Muscle of back (tissue), 11 donors: Measurements from ENCODE around the gene CD58. TPM values are rescaled to one million over a fixed set of nuclear protein-coding genes. Genes with fewer than 3 reads are reported as not detected.
"Not testable (repeated sequence)": the region's sequence is repeated elsewhere in the genome, so short reads cannot be mapped to it uniquely, and the experiment has no call there.

Experiments
- DNase-seq, 3 donors: peaks; one replicate each; pipeline versions ENCODE4 v3.0.0 to v3.0.0-alpha.2; 2013
- polyA plus RNA-seq, 10 donors: library from polyadenylated mRNA; unstranded; fragments of 120-200 nt; gene quantifications; one replicate each; pipeline ENCODE4 v1.2.1, GENCODE V29; 2013; ENCODE audit not compliant: insufficient read length in 10 of 10

Gene CD58
- polyA plus RNA-seq, 10 donors: 9.7 to 17.6 (median 13.0) TPM

DNA sequence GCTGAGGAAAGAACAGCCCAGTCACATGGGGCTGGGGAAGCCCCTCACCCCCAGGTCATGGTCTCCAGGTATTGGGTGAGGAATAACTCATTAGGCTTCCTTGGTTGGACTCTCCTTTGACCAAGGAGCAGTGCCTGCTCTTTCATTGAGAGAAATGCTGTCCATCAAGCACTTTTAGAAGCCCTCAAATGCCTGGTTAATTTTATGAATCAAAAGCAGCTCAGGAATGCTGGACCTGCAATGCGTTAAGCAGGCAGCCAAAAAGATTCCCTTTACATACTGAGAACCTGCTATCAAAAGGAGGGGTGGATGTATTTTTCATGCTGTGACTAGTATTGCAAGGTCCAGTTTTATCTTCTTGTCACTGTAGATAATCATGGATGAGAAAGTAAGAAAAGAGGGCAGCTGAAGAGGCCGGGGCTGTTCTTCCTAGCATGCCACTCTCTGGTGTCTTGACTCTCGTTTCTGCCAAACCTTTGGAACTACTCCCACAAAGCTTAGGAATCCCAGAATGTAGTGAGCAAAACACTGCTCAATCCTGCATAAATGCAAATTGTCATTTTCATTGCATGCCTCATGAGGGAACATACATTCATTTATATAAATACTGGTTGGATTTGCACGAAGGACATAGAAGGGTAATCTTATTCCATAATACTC, 2.1 kb upstream of the CD58 start:
- no peak for DNase-seq

DNA sequence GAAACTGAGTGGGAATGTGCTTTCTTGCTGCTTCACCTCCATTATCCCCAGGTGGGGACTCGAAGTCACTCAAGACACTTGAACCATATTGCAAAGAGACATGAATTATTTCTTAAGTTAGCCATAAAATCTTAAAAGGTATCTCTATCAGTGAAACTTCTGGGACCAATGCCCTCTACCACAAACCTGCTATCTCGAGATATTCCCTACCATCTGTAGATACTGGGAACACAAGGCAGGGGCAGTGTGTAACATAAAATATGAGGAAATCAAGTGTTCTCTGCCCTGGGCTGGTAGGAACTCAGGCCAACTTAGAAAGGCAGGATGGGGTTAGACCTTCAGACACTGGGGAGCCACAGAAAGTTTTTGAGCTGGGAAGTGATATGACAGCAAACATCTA, 1.3 kb upstream of the CD58 start:
- DNase-seq: no peak

DNA sequence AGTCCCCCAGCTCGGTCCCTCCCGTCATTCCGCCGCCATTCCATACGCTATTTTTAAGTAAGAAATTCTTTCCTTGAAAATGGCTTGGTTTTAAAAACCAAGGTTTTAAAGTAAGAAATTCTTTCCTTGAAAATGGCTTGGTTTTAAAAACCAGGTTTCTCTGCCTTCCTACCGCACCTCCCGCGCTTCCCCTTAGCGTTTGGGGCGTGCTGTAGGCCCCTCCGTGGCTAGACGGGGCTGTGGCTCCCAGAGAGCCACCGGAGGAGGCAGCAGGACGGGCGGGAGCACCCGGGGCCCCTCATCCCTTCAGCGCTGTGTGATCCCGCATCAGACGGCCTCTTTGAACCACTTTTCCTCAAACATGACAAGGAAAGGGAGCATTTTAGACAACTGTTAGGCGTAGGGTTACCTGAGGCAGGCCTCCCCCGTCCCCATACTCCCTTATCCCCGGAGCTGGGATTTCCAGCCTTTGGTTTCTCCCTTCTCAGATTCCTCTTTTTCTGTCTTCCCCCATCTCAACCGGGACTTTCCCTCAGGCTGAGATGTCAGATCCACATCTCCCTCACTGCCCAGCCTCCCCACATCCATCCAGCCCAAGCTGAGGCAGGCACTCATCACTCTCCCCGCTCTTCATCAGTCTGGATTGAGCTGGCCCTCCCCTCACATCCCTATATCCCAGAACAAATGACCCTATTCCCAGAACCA, 541 bp upstream of the CD58 start:
- DNase-seq: no peak

DNA sequence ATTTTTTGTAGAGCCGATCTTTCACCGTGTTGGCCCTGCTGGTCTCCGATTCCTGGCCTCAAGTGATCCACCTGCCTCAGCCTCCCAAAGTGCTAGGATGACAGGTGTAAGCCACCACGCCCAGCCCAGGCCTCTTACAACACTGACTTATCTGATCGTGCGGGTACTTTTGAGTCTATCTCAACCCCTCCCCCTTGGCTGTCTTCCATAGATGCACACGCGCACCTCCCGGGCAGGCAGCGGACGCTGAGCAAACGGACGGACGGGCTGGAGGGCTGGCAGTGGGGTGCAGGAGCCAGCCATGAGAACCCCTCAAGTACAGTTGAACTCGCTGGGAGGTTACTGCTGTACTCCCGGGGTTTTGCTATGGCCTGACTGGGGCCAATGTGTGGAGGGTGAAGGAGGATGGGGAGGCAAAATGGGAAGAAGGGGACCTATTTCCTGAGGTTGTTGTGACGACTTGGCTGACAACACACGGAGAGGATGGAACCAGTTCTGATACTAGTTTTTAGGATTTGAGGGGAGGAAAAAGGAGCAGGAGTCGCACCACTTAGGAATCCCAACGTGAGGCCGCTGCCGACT, 959 bp downstream of the CD58 start:
- no peak for DNase-seq

DNA sequence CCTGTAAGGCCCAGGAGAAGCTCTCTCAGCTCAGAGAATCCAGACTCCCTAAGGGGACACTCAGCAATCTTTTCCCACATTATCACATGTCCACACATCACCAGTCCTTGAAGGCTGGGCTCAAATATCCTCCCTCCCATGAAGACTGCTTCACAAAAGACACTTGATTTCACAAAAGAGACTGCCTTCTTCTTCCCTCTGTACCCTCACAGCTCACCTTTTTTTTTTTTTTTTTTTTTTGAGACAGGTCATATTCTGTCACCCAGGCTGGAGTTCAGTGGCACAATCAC, 1.5 kb downstream of the CD58 start:
- no peak for DNase-seq

DNA sequence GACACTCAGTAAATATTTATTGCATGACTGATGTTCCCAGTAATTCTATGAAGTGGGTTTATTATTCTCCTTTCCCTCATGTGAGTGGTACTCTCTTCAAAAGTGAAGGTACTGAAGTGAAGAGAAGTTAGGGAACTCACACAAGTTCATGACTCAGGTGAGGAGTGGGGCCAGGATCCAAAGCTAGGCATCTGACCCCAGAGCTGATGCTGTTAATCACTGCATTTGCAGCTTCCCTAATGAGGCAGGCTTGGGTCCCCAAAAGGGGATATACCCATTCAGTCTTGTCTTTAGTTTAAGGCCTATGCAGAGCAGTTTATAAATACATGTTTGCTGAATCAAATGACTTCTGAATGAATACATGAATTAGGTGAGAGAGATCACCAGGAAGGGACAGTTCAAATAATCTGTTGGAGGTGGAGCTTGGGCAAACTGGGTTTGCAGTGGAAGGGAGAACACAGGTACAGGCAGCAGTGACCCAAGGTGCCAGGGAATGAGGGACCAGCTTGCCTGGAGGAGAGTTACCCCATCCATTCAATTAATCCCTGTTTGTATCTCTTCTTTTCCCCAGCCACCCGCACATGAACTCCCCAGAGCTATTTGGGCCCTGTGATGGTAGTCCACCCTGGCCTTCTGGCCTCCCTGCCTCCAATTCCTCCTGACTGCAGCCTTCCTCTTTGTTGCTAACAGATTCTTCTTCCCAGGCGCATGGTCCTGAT, 2.0 kb downstream of the CD58 start:
- no peak for DNase-seq

DNA sequence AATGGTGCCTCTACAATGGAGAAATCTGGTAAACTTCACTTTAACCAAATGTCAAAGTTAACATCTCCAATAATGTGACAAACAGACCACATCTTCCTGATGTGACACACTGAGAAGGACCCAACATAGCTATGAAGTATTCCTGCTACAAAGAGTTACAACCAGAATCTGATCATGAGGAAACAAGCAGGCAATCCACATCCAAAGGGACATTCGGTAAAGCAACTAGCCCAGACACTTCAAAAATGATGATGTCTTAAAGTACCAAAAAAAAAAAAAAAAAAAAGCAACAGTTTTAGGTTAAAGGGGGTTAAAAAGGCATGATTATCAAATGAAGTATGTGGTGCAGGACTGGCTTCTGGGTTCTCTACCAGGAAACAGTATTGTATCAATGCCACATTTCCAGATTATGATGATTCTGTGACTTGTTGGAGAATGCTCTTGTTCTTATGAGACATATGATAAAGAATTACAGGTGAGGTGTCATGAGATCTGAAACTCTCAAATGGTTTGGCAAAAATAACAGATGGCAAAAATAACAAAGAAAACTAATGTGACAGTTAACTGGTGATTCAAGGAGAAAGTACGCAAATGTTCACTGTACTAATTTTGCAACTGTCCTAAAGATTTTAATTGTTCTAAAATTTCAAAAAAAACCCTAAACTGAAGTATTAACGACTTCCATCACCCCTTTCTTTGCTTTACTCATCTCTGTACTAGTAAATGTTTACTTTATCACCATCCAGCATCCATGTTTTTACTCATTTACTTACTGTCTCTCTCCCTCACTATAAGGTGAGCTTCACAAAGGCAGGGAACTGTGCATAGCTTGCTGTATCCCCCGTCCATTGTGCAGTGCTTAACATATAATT, 2.8 kb downstream of the CD58 start:
- DNase-seq: no peak

DNA sequence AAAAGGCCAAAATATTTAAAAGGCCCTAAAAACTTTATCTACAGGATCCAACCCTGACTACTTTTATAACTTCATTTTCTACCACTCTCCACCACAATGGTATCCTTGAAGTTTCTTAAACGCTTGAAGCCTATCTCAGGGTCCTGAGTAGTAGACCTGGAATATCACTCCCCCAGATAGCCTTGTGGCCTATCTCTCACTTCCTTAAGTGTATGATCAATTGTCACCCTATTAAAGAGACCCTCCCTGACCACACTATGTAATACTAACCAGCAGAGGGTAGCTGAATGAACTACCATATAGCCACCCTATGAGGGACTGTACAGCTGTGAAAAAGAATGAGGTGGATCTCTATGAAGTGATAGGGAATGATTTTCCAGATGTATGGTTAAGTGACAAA, 5.6 kb downstream of the CD58 start:
- DNase-seq: no peak

DNA sequence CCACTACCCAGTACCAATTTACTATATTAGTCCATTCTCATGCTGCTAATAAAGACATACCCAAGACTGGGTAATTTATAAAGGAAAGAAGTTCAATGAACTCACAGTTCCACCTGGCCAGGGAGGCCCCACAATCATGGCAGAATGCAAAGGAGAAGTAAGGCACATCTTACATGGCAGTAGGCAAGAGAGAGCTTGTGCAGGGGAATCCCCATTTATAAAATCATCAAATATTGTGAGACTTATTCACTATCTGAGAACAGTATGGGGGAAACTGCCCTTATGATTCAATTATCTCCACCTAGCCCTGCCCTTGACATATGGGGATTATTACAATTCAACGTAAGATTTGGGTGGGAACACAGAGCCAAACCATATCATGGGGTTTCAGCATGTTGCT, 6.4 kb downstream of the CD58 start:
- no peak for DNase-seq

DNA sequence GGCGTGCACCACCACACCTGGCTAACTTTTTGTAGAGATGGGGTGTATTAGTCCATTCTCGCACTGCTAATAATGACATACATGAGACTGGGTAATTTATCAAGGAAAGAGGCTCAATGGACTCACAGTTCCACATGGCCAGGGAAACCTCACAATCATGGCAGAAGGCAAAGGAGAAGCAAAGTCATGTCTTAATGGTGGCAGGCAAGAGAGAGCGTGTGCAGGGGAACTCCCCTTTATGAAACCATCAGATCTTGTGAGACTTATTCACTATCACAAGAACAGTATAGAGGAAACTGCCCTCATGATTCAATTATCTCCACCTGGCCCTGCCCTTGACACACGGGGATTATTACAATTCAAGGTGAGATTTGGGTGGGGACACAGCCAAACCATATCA, 8.4 kb downstream of the CD58 start:
- DNase-seq: not testable (repeated sequence)

DNA sequence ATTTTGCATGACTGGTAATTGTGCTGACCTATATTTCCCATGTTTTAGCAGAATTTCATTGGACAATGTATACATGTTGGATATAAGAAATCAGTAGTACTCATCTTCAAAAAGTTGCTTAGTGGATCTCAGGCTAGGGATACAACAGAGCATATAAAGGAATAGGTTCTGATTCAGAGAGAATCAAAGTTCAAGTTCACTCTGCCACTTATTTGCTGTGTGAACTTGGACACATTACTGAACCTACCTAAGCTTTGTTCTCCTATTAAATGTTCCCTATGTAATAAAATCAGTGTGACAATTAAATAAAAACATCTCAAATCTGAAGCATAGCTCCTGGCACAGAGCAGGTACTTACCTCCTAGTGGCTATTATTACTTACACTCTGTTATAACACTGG, 9.3 kb downstream of the CD58 start:
- DNase-seq: no peak

DNA sequence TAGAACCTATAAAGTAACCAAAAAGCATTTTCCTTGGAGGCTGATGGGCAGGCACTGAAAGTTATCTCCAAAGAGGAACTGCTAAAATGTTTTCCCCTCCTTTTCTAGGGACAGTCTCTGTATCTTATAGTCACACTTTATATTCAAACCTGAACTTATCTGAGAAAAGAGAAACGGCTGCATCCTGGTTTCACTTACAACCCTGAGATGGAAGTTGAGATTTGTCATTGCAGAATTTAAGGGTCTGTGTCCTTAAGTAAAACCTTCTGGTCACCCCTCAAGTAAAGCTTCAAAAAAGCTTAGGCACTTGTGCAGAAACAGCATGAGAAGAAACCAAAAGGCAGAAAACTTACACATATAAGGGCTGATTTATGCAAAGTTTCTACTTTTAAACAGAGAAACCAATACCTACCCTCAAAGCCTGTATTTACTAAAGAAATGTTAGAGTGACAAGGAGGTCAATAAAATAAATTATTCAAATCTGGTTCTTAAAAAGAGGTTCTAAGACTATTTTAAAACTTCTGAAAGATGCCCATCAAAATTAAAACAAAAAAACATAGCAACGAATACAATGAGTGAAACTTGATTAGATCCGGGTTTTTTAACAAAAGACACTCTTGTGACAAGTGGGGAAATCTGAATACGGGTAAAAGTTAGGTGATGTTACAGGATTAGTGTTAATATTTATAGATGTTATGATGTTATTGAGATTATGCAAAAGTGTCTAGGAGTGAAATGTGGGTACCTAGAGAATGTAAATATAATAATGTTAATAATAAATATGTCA, 9.9 kb downstream of the CD58 start:
- no peak for DNase-seq

DNA sequence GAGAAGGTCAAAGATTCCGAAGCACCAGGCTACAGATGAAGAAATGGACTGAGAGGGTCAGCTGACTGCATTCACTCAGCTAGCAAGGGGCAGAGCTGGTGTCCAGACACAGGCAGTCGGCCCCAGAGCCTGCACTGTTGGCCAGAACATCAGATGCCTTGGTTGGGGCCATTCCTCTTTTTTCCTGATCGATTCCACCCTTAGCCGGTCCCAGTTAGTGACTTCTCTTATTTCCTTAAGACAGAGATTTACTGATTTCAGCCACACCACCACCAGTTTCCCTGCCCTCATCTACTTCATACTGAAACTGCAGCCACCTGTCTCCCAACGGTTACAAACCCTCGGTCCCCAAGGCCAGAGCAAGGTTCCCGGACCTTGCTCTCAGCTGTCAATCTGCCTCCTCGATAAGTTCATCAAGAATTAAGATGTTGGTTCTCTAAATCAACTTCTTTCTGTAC, 11.5 kb downstream of the CD58 start:
- DNase-seq: no peak

DNA sequence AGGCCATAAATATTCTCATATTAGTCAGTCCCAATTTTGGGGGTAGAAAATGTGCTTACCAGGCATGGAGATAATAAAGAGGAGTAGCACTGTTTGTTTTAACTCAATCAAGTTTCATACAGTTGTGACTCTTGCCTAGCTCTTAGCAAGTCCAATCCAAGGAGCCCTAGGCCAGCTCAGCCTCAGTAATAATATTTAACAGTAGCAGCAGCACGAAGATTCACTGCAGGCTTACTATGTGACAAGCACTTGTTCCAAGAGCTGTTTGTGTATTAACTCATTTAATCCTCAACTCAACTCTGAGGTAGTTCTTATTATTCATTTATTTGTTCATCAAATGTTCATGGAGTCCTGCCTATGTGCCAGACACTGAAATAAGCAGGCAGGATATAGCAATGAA, 12.3 kb downstream of the CD58 start:
- DNase-seq: no peak

DNA sequence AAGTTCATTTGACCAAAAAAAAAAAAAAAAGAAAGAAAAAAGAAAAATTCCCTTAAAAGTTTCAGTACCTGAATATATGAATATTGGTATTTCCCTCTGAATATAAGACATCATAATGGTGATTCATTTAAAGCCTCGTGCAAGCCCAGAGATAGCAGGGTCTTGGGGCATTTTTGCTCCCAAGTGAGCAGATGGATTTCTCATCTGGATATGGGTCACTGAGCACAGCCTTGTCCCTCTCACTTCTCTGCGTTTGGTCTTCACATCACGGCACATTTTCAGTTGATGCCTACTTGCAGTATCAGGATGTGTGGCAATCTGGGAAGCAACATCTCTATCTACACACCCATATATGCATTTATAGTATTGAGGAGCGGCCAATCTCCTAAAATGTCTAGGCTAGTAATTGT, 12.7 kb downstream of the CD58 start:
- no peak for DNase-seq

DNA sequence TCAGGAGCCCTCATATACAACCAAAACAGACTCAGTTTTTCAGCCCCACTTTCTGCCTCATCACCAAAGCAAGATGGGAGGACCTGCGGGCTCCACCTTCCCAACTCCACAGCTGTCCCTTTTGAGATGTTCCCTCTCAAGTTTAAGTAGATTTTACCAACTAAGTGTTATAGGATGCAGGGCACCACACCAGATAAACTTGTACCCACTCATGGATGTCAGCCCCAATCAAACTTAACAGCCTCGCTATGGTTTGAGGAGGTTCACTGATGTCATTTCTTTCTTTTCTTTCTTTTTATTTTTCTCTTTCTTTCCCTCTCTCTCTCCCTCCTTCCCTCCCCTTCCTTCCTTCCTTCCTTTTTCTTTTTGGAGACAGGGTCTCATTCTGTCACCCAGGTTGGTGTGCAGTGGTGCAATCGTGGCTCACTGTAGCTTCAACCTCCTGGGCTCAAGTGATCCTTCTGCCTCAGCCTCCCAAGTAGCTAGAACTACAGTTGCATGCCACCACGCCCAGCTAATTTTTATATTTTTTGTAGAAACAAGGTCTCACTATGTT, 13.4 kb downstream of the CD58 start:
- DNase-seq: no peak

DNA sequence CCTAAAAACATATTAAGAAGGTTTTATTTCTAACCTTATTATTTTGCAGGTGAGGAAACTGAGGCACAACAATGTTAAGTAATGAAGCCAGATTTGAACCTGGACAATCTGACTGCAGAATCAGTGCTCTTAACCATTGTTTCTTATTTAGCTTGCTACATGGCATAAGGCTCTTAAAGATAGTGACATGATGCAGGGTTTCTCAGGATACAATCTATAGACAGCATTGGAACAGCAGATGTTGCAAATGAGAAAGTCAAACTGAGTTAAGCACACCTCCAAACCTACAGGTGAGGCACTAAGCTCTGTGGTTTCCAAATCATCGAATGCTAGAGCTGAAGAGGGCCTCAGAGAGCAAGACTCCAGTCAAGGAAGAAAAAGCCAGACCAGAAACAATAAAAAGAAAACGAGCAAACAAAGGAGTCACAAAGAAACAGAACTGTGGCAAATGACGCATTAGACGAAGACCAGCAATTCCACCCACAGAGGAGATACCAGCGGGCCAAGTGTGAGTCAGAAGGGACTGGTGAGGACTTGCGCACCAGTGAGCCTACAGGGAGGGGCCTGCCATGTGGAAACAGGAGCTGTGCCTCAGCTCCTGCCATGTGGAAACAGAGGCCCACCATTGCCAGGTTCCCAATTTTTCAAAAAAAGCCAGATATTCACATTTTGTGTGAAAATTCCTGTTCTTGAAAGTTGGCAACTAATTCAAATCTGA, 14.4 kb downstream of the CD58 start:
- DNase-seq: no peak

DNA sequence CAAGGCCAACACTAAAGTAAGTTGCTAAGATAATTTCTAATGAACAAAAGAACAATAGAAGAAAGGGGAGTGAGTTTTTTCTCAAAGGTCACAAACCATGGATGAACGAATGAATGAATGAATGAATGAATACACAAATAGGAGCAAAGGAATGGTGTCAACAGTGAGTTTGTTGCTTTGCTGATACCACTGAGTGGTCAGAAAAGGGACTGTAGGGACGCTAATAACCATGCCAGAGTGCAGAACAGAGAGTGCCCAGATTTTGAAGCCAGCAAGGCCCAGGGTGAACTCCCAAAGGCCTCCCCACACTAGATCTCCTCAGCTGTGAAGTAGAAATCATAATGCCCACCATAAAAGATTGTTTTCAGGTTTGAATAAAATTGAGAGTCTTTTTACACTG, 15.9 kb downstream of the CD58 start:
- no peak for DNase-seq

DNA sequence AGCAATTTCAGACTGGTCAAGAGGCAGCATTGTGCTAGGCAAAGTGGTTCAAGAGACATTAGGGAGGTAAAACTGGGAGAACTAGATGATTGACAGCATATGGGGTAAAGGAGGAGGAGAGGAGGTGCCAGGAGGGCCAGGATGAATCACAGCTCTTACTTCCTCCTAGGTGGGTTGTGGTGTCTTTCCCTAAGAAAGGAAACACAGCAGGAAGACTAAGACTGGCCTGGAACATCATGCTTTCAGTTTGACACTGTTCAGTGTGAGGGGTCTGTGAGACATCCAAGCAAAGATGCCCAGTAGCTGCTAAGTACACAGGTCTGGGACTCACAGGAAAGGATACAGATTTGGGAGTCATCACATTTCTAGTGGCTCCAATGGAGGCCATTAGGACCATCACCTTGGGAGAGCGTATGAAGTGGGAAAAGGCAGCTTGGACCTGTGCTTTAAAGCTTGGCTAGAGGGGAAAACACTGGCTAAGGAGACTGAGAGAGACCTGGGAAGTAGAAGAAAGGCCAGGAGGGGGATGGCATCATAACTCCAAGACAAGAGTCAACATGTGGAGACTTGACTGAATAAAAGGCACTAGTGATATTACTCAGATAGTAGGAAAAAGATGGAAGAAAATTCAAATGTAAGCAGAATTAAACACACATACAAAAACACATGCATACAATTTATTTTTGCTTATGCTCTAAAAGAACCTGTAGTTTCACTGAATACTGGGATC, 17.3 kb downstream of the CD58 start:
- no peak for DNase-seq
